ACC112 (cell line): ENCODE results near the gene R3HDML.
"Not testable (repeated sequence)": the region's sequence is repeated elsewhere in the genome, so short reads cannot be mapped to it uniquely, and the experiment has no call there.

ENCODE experiments used
- H2AFZ ChIP-seq: fragments of 200-600 bp; sonication (generic); one replicate; pipeline ENCODE4 v1.6.0; 2017; ENCODE audit warnings: antibody characterized with exemption, low read length; ENCODE audit not compliant: unreplicated experiment
- H3K27ac ChIP-seq: fragments of 200-600 bp; sonication (generic); 2 replicates; pipeline ENCODE4 v1.5.1; 2014; ENCODE audit warnings: low read depth, mild to moderate bottlenecking, antibody characterized with exemption, low read length, moderate library complexity
- H3K27me3 ChIP-seq: fragments of 200-600 bp; sonication (generic); 2 replicates; pipeline ENCODE4 v1.6.1; 2014; ENCODE audit warnings: mild to moderate bottlenecking, antibody characterized with exemption, low read length, moderate library complexity, mixed read lengths; ENCODE audit not compliant: insufficient read depth
- H3K36me3 ChIP-seq: fragments of 200-600 bp; sonication (generic); 2 replicates; pipeline ENCODE4 v1.6.1; 2016; ENCODE audit warnings: mild to moderate bottlenecking, antibody characterized with exemption, low read length, moderate library complexity, mixed read lengths; ENCODE audit not compliant: insufficient read depth
- H3K4me1 ChIP-seq: fragments of 200-600 bp; sonication (generic); one replicate; pipeline ENCODE4 v1.6.1; 2016; ENCODE audit warnings: low read length, mixed read lengths; ENCODE audit not compliant: insufficient read depth, unreplicated experiment, control insufficient read depth
- H3K4me3 ChIP-seq: fragments of 200-600 bp; sonication (generic); 2 replicates; pipeline ENCODE4 v1.5.1; 2014; ENCODE audit warnings: mild to moderate bottlenecking, low read depth, low read length
- H3K79me2 ChIP-seq: fragments of 200-600 bp; sonication (generic); one replicate; pipeline ENCODE4 v1.6.0; 2016; ENCODE audit warnings: low read length; ENCODE audit not compliant: control insufficient read depth, unreplicated experiment, insufficient read depth

The R3HDML gene

GRCh38 chr20:44304383-44304782, 32.5 kb upstream of the R3HDML start:
- no peaks in the 10 kb centered on the region for H3K36me3 ChIP-seq
- no peak overlapping the region for H3K27ac ChIP-seq
- no peaks in the 10 kb centered on the region for H3K27me3 ChIP-seq
- H2AFZ ChIP-seq: no peak overlapping the region
- no peaks in the 10 kb centered on the region for H3K79me2 ChIP-seq
- no peak overlapping the region for H3K4me3 ChIP-seq
- no peaks in the 10 kb centered on the region for H3K4me1 ChIP-seq

GRCh38 chr20:44306927-44307326, 29.9 kb upstream of the R3HDML start:
- H3K79me2 ChIP-seq: no peaks in the 10 kb centered on the region
- no peak overlapping the region for H2AFZ ChIP-seq
- no peaks in the 10 kb centered on the region for H3K36me3 ChIP-seq
- H3K4me1 ChIP-seq: peaks cover 5% of the 10 kb centered on the region
- H3K27me3 ChIP-seq: no peaks in the 10 kb centered on the region
- no peak overlapping the region for H3K27ac ChIP-seq
- no peak overlapping the region for H3K4me3 ChIP-seq

GRCh38 chr20:44309763-44310663, 26.8 kb upstream of the R3HDML start:
- Histone ChIP-seq H3K4me1 (peaks cover 5% of the 10 kb centered on the region), H3K36me3 (no peaks in the 10 kb centered on the region), H3K79me2 (no peaks in the 10 kb centered on the region), H3K4me3 (peak overlapping the region; percentile 83), H3K27ac (peak overlapping the region; percentile 19; the same call in 1 of the 2 replicates), H3K27me3 (no peaks in the 10 kb centered on the region), H2AFZ (peak overlapping the region; percentile 79)

GRCh38 chr20:44310664-44311639, 25.9 kb upstream of the R3HDML start, which contains the start of gene FITM2:
FITM2 (minus strand) TSS chr20:44311202; CDS start chr20:44311148, 54 bp downstream.
- peak within 1 kb of the TSS; percentile 19; the same call in 1 of the 2 replicates for H3K27ac ChIP-seq

GRCh38 chr20:44314870-44315269, 22.0 kb upstream of the R3HDML start:
- H3K27ac ChIP-seq: no peak overlapping the region
- 0 out of 2 replicates have a peak, but pooled peaks cover 9% of the 10 kb centered on the region for H3K27me3 ChIP-seq
- no peak overlapping the region for H2AFZ ChIP-seq
- no peaks in the 10 kb centered on the region for H3K36me3 ChIP-seq
- H3K79me2 ChIP-seq: no peaks in the 10 kb centered on the region
- no peak overlapping the region for H3K4me3 ChIP-seq
- peaks cover 1% of the 10 kb centered on the region for H3K4me1 ChIP-seq

More at GRCh38 chr20:44310664-44311639, 25.9 kb upstream of the R3HDML start, which contains the start of gene FITM2:
- Histone ChIP-seq H3K79me2 (no peaks in the 10 kb centered on the region), H2AFZ (peak within 1 kb of the TSS; percentile 79), H3K4me1 (peaks cover 5% of the 10 kb centered on the region), H3K27me3 (no peaks in the 10 kb centered on the region), H3K36me3 (no peaks in the 10 kb centered on the region), H3K4me3 (peak within 1 kb of the TSS; percentile 83)

- Histone ChIP-seq H3K4me3 (no peak overlapping the region), H3K36me3 (no peaks in the 10 kb centered on the region), H3K79me2 (no peaks in the 10 kb centered on the region), H3K4me1 (no peaks in the 10 kb centered on the region), H3K27ac (no peak overlapping the region), H2AFZ (no peak overlapping the region), H3K27me3 (0 out of 2 replicates have a peak, but pooled peaks cover 9% of the 10 kb centered on the region)
These were observed 16.9 kb upstream of the R3HDML start for GRCh38 chr20:44319839-44320422.

- Histone ChIP-seq H3K27ac (no peak overlapping the region), H3K4me1 (no peaks in the 10 kb centered on the region), H3K36me3 (no peaks in the 10 kb centered on the region), H3K4me3 (no peak overlapping the region), H3K27me3 (no peaks in the 10 kb centered on the region), H2AFZ (no peak overlapping the region), H3K79me2 (no peaks in the 10 kb centered on the region)
These were observed 12.5 kb upstream of the R3HDML start for GRCh38 chr20:44324343-44324742.

- Histone ChIP-seq H3K27me3 (no peaks in the 10 kb centered on the region), H3K36me3 (no peaks in the 10 kb centered on the region), H3K27ac (no peak overlapping the region), H3K79me2 (no peaks in the 10 kb centered on the region), H2AFZ (peak overlapping the region; percentile 75), H3K4me3 (peak overlapping the region; percentile 68), H3K4me1 (no peaks in the 10 kb centered on the region)
These were observed 10.3 kb upstream of the R3HDML start for GRCh38 chr20:44326391-44327159.

GRCh38 chr20:44327748-44328147, 9.1 kb upstream of the R3HDML start:
- not testable (repeated sequence) for H3K36me3 ChIP-seq, H3K4me1 ChIP-seq, H3K27ac ChIP-seq, H3K79me2 ChIP-seq, H3K27me3 ChIP-seq, H2AFZ ChIP-seq, H3K4me3 ChIP-seq
